GM18868 (cell line): ENCODE results near the gene ABCB11.
"Not testable (repeated sequence)": the region's sequence is repeated elsewhere in the genome, so short reads cannot be mapped to it uniquely, and the experiment has no call there.

Experiments
- ATAC-seq: cut with Tn5 transposase; IDR thresholded peaks from one replicate; pipeline ENCODE4 v1.9.1; 2021; ENCODE audit warnings: mild to moderate bottlenecking, moderate library complexity; ENCODE audit not compliant: unreplicated experiment

Gene ABCB11

GRCh38 chr2:169031202-169031601 is at the start of gene ABCB11:
Gene ABCB11 (minus strand): TSS chr2:169031324. CDS start chr2:169018125, 13,199 bp downstream.
- no peak for ATAC-seq

GRCh38 chr2:169080250-169081069 is 49.3 kb upstream of the ABCB11 start:
- peak; percentile 93 for ATAC-seq

- ATAC-seq: no peak
These were observed 46.6 kb upstream of the ABCB11 start for GRCh38 chr2:169077674-169078240.

GRCh38 chr2:169073963-169074751 is 43.0 kb upstream of the ABCB11 start:
- ATAC-seq: peak; percentile 85

- ATAC-seq: no peak
These were observed 42.3 kb upstream of the ABCB11 start for GRCh38 chr2:169073211-169073962.

GRCh38 chr2:169072163-169072925 is 41.2 kb upstream of the ABCB11 start:
- peak; percentile 45 for ATAC-seq

GRCh38 chr2:169071455-169071854 is 40.3 kb upstream of the ABCB11 start:
- ATAC-seq: no peak

GRCh38 chr2:169069833-169070232 is 38.7 kb upstream of the ABCB11 start:
- ATAC-seq: no peak

- no peak for ATAC-seq
These were observed 38.2 kb upstream of the ABCB11 start, which contains the start of gene DHRS9 for GRCh38 chr2:169069341-169069740. Gene DHRS9 (plus strand): TSS chr2:169069563. CDS start chr2:169081582, 12,019 bp downstream.

GRCh38 chr2:169066897-169067296 is 35.8 kb upstream of the ABCB11 start:
- no peak for ATAC-seq

GRCh38 chr2:169065864-169066517 is 34.9 kb upstream of the ABCB11 start:
- ATAC-seq: no peak

- ATAC-seq: no peak
These were observed 34.3 kb upstream of the ABCB11 start for GRCh38 chr2:169065422-169065821.

- ATAC-seq: not testable (repeated sequence)
These were observed 33.1 kb upstream of the ABCB11 start for GRCh38 chr2:169064199-169064598.

- not testable (repeated sequence) for ATAC-seq
These were observed 23.5 kb upstream of the ABCB11 start for GRCh38 chr2:169054575-169054974.

GRCh38 chr2:169050476-169051240 is 19.5 kb upstream of the ABCB11 start:
- no peak for ATAC-seq

- no peak for ATAC-seq
These were observed 18.0 kb upstream of the ABCB11 start for GRCh38 chr2:169049142-169049541.

GRCh38 chr2:169047256-169048250 is 16.4 kb upstream of the ABCB11 start:
- ATAC-seq: no peak
